ENCODE measurements around the gene HTR3B.
"Not testable (repeated sequence)": the region's sequence is repeated elsewhere in the genome, so short reads cannot be mapped to it uniquely, and the experiment has no call there.

Gene HTR3B, protein sequence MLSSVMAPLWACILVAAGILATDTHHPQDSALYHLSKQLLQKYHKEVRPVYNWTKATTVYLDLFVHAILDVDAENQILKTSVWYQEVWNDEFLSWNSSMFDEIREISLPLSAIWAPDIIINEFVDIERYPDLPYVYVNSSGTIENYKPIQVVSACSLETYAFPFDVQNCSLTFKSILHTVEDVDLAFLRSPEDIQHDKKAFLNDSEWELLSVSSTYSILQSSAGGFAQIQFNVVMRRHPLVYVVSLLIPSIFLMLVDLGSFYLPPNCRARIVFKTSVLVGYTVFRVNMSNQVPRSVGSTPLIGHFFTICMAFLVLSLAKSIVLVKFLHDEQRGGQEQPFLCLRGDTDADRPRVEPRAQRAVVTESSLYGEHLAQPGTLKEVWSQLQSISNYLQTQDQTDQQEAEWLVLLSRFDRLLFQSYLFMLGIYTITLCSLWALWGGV

DNA sequence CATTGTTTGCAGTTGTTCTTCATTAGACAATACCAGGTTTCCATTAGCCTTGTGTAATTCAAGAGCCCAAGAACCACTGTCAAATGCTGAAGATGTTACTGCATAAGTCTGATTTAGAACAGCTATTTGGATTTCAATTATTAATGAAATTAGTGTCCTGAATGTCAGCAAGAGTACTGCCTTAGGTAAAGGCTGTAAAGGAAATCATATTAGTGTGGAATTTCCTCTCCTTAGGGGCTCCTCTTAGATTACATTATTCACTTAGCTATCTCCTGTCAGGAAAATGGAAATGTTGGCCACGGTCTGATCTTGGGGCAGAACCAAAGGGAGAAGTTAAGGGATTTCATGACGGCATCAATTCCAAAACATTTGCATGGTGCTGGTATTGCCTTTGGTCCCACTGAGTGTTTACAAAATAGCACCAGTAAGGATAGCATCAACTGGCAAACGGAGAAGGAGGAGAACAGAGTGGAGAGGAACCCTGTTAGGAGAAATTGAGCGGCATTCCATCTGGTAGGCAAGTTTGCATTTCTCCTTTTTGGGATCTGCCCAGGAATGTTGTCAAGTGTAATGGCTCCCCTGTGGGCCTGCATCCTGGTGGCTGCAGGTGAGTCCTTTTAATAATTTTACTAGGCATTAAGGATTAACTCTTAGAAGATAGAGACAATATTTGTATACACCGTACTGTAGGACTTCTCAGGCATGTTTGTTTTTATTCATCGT lies at the start of gene HTR3B:
TSS of gene HTR3B (plus strand) at position 418 of the 723 bp plus-strand sequence. CDS start at position 556, 138 bp downstream.
- no peak for DNase-seq

DNA sequence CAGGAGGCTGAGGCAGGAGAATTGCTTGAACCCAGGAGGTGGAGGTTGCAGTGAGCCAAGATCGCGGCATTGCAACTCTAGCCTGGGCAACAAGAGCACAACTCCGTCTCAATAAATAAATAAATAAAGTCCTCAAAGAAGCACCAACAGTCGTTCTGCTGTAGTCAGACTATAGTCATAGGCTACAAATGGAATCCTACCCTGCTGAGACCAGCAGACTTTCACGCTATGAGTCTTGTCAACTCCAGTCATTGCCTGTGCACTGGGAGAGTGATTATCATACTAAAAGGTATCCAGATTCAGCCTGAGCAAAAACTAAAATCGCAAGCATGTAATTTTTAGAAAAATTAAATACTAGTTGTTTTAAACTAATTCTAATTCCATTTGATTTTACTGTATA lies 48.8 kb upstream of the HTR3B start:
- no peak for DNase-seq

DNA sequence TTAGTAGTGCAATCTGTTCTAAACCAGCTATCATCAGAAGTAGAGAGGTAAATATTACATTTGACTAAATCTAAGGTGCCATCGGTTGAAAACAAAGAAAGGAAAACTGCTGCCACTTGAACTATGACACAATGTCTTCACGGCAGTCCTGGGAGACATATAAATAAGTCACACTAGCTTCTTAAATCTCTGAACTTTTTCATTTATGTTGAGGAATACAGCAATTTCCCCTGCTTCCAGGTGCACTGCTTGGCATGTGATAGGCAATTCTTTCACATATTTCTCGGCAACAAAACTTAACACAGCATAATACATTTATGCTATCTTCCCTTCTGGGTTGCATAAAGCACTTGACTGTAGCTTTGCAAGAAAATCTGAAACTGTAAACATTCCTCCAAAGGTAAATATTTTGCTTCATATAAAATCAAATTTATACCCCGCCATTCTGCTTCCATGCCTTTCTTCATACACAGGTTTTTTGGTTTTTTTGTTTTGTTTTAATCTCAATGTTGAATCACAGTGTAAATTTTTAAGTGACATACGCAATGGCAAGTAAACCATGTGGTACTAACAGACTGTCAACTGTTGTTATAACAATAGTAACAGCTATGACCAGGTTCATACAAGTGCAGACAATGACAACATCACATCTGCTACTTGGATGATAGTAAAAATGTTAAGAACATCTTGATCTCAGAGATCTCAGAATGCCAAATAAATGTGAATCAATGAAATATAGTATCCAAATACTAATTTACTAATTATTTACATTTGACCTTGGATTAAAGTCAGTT lies 47.4 kb upstream of the HTR3B start:
- DNase-seq = no peak

DNA sequence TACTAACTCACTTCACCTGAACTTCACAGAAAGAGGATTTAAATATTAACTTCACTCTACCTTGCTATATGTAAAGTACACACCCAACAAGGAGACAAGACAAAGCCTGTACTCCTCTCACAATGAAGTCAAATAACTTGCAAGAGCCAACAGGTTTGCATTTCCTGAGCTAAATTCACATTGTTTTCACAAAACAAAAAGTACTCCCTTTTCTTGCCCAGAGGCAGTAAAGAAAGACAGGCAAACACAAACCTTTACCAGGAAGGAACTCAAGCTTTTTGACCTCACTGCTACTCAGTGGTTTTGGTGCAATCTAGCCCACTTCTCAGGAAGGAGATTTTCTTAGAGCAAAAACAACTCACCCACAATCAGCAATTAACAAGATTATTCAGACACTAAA lies 44.9 kb upstream of the HTR3B start:
- no peak for DNase-seq

DNA sequence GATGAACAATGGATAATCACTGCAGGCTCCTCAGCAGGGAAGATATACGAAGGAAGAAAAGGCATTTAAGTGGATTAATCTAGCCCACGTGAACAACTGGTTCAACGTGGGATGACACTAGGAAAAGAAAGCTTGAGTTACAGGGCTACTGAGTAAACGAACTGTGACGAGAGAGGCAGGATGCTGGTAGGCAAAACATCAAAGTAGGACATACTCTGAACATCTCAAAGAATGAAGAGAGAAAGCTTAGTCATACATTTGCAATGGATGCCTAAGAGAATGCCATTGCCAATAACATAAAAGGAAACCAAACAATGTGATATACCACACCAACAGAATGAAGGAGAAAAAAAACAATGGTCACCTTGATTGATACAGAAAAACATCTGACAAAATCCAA lies 42.2 kb upstream of the HTR3B start:
- DNase-seq = no peak

DNA sequence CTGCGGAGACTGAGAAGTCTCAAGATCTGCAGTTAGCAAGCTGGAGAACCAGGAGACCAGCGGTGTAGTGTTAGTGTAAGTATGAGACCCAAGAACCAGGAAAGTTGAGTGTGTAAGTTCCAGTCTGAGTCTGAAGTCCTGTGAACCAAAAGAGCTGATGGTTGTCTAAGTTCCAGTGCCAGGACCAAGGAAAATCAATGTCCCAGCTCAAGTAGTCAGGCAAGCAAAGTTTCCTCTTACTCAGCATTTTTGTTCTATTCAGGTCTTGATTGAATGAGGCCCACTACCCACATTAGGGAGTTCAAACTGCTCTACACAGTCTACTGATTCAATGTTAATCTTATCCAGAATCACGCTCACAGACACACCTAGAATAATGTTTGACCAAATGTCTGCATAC lies 40.2 kb upstream of the HTR3B start:
- DNase-seq = no peak

DNA sequence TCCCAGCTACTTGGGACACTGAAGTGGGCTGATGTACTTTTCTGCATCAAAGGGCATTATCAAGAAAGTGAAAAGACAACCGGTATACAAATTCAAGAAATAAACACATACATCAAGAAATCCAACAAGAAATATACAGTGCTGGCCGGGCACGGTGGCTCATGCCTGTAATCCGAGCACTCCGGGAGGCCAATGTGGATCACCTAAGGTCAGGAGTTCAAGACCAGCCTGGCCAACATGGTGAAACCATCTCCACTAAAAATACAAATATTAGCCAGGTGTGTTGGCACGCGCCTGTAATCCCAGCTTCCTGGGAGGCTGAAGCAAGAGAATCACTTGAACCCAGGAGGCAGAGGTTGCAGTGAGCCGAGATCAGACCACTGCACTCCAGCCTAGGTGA lies 38.7 kb upstream of the HTR3B start:
- no peak for DNase-seq

DNA sequence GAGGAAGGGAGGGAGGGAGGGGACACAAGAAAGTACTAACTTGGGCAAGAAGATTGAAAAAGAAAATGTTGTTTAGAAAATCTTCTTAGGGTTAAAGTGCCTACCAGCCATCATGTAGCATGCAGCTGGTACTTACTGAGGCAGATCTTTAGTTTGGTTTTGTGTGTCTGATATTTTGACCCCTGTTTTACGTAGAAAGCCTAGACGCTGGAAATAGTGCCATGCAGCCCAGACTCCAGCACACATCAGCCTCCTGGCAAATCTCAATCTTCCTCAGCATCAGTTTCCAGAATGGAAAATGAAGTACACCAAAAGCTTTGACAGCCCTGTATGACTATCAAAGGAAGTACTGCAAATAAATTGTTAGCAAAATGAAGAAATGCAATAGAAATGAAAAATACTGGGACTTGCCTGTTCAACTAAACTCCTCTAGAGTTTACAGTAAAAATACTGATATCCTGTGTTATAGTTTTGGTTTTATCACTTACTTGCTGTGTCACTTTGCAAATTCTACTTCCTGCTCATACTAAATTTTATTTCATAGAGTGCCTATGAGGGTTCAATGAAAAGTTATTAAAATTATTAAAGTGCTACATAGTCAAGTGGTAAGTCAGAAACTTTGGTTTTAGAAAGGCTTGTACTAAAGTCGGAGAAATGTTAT lies 36.6 kb upstream of the HTR3B start:
- DNase-seq = no peak

DNA sequence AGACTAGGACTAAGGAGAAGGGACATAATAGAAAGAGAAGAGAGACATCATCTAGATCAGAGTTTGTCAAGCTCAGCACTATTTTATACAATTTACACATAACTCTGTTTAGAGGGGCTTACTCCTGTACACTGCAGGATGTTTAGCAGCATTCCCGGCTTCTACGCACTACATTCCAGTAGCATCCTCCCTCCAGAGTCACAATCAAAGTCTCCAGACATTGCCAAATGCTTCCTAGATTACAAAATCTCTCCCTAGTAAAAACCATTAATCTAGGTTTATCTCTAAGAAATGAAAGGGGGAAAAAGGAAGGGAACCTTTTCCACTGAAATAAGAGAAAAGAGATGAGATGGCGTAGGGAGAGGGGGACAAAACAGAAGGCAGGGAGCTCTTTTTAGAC lies 33.3 kb upstream of the HTR3B start:
- DNase-seq = no peak

DNA sequence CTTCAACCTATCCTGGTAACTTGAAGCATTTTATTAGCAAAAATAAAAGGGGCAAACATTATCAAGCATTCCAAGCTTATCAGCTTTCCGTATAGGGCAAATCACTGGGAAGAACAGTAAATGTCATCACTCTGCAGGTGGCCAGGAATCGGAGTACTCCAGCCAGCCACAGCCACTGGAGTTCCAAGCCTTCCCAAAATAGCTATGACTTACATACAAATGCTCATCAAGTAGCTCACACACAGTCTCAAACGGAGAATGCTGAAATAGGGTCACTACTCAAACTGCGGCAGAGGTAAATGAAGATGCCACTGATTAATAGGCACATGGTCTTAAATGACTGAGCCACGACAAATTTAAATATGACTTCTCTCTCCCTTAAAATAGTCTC lies 31.4 kb upstream of the HTR3B start:
- no peak for DNase-seq

DNA sequence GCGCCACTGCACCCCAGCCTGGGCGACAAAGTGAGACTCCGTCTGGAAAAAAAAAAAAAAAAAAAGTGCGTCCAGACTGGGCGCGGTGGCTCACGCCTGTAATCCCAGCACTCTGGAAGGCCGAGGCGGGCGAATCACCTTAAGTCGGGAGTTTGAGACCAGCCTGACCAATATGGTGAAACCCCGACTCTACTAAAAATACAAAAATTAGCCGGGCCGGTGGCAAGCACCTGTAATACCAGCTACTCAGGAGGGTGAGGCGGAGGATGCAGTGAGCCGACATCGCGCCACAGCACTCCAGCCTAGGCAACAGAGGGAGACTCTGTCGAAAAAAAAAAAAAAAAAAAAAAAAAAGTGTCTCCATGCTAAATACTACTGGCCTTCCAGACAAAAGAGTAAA lies 30.5 kb upstream of the HTR3B start:
- DNase-seq = no peak

DNA sequence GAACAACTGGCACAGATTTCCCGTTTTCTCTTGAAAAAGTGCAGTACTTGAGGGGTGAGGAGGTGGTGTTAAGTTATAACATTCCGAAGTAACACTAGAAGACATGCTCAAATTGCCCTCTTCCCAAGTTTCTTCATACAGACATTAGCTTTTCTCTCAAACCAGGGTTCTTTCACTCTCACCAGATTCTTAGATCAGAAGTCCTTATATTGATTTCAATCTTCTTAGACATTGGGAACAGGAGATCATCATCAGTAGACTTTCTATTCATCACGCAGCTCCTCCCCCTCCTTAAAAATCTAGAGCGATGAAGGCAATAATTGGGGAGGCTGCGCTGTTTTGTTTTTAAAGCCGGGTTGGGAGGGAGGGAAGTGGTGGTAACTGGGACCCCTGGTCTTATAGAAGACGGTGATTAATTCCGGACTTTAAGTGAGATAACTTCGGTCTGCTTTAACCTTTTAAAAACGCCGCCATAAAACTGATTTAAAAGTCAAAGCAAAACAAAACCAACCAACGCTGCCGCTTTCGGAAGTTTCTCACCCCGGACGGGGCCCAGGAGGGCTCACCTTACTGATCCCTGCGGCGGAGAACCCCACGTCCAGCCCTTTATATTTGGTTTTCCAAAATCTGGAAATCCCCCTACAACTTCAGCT lies 29.9 kb upstream of the HTR3B start:
- DNase-seq = no peak

DNA sequence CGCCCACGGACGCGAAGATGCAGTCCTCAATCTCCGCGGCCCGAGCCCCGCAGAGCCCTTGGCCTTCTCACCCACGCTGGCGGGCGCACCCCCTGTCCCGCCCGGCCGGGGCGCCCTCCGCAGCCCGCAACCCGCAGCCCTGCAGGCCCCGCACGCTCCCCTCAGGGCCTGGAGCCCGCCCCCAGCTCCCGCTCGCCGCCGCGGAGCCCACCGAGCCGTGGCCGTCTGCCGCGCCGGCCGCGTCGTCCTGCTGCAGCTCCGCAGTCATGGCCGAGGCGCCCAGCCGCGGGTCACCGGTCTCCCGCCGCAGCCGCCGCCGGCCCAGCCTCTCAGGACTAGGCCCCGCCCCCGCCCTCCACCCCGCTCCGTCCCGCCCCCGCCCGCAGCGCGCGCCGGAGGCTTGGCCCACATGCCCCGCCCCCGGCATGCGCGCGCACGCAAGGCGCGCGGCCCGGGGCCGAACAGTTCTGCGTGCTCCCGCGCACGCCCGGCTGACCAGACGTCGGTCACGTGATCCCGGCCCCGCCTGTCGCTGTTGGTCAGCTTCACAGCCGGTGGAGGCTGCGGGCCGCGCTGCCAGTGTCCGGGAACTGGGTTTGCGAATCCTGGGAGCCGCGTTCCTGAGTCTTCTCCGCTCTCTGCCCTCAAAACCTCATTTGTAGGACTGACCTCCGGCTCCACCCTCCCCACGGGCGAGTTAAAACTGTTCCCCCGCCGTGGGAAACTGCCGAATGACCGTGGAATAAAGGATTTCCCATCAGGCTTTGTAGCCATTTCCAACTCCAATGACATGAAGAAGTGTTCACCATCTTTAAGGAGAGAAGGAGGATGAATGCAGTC lies 29.1 kb upstream of the HTR3B start, which contains the start of gene USP28:
TSS of gene USP28 (minus strand) at position 339 of the 840 bp plus-strand sequence. CDS start at position 268, 71 bp downstream.
- DNase-seq = peak; percentile 89

DNA sequence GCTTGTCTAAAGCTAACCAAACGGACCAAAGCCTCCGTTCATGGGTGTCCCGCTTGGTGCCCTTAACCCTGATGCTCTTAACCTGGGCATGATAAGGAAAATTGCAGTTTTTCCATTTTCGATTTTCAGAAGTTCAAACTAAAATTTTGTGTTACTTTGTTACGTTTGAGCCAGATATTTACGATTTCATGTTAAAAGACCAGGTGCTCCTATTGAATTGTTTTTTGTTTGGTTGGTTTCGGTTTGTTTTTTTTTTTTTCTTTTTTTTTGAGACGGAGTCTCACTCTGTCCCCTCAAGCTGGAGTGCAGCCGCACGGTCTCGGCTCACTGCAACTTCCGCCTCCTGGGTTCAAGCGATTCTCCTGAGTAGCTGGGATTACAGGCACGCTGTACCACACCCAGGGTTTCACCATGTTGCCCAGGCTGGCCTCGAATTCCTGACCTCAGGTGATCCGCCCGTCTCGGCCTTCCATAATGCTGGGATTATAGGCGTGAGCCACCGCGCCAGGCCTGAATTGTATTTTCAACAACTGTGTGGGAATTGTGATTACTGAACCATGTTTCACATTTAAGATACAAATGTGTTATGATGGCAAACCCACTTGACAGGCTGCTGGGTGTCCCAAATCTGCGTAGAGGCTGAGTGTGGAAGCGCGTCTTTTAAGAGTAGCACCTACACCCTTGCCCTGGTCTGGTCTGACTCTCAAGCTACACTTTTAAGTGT lies 28.4 kb upstream of the HTR3B start:
- DNase-seq = no peak

DNA sequence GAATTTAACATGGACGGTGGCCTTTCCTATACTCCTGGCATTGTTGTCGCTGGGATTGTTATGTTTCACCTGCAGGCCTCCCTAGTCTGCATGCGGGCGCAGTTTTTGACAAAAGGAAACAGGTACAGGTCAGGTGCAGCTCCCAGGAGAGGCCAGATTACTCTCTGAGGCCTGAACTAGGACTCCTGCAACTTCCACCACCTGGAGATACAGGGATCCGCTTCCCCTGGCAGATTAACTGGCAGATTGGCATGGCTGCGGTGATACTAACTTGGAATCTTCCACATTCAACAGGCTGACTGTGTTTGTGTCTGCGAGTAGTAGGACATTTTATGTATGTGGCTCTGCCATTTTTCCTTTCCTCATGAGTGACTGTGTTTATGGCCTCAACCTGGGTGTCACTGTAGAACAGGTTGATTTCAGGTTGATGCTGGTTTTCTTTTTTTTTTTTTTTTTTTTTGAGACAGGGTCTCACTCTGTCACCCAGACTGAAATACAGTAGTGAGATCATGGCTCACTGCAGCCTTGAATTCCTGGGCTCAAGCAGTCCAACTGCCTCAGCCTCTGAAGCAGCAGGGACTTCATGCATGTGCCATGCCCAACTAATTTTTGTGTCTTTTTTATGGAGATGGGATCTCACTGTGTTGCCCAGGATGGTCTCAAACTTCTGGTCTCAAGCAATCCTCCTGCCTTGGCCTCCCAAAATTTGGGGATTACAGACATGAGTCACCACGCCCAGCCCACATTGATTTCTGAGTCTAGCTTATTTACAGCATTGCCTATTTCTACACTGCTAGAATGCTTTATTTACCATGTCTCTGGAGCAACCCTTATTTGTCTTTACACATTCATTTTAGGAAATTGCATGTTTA lies 27.6 kb upstream of the HTR3B start:
- DNase-seq = no peak

DNA sequence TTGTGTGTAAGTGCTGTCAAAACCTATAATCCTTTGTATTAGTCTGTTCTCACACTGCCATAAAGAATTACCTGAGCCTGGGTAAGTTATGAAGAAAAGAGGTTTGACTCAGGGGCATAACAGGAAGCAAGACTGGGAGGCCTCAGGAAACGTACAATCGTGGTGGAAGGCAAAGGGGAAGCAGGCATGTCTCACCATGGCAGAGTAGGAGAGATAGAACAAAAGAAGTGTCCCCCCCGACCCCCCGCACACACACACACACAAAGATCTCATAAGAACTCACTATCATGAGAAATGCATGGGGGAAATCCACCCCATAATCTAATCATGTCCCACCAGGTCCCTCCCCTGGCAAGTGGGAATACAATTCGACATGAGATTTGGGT lies 26.9 kb upstream of the HTR3B start:
- no peak for DNase-seq

DNA sequence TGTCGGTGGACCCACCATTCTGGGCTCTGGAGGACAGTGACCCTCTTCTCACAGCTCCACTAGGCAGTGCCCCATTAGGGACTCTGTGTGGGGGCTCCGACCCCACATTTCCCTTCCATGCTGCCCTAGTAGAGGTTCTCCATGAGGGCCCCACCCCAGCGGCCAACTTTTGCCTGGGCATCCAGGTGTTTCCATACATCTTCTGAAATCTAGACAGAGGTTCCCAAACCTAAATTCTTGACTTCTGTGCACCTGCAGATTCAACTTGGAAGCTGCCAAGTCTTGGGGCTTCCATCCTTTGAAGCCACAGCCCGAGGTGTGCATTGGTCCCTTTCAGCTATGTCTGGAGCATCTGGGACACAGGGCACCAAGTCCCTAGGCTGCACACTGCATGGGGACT lies 25.1 kb upstream of the HTR3B start:
- not testable (repeated sequence) for DNase-seq

DNA sequence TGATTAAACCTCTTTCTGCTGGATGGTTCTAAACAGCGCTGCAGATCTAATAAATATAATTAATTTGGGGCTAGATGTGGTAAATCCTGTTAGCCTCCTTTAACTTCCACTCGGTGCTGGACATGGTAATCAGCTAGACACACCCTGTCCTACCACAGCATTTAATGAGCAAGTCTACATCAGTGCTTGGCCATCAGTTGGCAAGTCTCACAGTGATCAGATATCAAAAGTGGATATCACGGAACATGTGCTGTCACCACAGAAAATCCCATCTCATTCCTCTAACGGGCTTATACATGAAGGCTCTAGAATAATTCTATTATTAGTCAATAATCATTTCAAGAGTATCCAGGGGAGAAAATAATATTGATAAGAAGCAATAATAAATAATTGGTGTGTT lies 23.6 kb upstream of the HTR3B start:
- DNase-seq = no peak

DNA sequence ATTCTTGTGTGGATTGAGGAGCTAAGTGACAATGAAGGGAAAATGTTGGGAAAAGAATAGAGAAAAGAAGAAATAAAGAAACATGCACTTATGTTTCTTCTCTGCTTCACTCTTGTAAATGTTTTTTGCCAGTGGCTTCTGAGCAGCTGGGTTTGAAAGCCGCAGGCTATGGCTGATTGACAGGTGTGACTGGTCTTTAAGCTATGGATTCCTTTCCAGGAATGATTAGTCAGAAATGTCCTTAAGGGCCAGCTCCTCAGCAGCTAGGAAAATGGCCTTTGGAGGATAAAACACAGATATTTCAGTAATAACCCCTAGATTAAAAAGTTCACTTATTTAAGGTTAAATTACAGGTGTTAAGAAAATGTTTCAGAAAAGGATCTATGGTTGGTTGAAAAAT lies 22.7 kb upstream of the HTR3B start:
- no peak for DNase-seq

DNA sequence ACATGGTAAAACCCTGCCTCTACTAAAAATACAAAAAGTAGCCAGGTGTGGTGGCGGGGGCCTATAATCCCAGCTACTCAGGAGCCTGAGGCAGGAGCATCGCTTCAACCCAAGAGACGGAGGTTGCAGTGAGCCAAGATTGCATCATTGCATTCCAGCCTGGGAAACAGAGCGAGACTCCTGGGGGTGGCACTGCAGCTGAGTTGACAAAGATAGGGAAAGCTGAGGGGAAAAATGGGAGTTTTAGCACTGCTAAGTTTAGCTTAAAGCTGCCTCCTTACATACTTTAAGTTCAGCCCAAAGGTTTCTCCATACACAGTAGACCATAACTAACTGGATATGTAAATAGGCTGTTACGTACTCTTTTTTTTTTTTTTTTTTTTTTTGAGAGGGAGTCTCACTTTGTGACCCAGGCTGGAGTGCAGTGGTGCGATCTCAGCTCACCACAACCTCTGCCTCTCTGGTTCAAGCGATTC lies 20.2 kb upstream of the HTR3B start:
- DNase-seq = no peak
